ENCODE results near the gene VPS16.
"Not testable (repeated sequence)": the region's sequence is repeated elsewhere in the genome, so short reads cannot be mapped to it uniquely, and the experiment has no call there.

The VPS16 gene

DNA sequence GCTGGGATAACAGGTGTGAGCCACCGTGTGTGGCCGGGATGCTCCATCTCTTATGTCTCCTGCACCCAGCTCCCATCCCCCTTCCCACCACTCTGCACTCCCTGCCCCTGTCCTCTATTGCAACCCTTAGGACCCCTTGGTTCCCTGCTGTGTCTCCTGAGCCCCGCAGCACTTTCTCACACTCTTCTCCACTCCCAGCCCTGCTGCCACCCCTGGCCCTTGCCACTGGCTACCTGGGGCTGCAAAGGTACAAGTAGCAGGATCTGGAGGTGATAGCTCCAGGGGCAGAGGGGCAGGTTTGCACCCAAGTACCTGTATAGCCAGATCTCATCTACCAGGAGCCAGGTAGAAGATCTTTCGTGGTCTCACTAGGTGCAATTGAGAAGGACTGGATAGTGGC, 33.5 kb upstream of the VPS16 start:
- no peak for DNase-seq (ENCODE audit: low read depth in 2 of 2)

DNA sequence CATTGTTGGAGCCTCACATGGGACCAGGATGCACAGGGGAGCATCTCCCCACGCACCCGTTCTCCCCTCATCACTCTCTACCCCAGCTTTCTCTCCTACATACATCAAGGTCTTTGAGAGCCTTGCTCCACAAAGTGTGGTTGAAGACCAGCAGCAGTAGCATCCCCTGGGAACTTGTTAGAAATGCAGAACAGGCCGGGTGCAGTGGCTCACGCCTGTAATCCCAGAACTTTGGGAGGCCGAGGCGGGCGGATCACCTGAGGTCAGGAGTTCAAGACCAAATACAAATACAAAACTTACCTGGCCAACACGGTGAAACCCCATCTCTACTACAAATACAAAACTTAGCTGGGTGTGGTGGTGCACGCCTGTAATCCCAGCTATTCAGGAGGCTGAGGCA, 32.6 kb upstream of the VPS16 start:
- DNase-seq (ENCODE audit: low read depth in 2 of 2), result not testable (repeated sequence)

DNA sequence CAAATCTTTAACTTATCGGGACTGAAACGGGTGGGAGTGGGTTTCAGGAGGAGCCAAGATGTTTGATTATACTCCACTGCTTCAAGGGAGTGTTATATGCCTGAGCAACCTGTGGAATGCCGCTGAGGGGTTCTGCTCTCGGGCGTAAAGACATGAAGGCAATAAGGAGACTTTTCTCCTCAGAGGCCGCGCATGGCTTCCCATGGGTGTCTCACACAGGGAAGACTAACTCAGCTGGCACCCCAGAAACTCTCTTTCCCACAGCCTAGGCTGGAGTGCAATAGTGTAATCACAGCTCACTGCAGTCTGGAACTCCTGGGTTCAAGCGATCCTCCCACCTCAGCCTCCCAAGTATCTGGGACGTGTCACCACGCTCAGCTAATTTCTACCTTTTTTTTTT, 30.9 kb upstream of the VPS16 start:
- DNase-seq (ENCODE audit: low read depth in 2 of 2), result no peak

- no peak for DNase-seq (ENCODE audit: low read depth in 2 of 2)
These were observed 28.4 kb upstream of the VPS16 start for GRCh38 chr20:2812189-2812588.

DNA sequence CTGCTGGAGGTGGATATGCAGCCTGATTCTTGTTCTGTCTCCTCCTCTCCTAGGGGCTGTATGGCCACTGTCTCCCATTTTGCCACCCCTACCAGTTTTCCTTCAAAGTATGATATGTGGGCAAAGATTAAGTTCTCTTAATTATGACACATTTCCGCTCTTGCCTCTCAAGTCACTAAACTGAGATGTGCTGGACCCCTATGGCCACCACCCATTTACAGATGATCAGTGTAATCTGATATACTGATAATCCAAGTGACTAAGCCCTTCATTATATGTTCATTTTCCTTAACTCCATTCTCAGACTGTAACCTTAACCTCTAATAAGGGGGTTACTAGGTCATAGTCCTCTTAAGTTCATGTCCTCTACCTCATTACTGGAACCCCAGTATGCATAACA, 26.5 kb upstream of the VPS16 start:
- no peak for DNase-seq (ENCODE audit: low read depth in 2 of 2)

DNA sequence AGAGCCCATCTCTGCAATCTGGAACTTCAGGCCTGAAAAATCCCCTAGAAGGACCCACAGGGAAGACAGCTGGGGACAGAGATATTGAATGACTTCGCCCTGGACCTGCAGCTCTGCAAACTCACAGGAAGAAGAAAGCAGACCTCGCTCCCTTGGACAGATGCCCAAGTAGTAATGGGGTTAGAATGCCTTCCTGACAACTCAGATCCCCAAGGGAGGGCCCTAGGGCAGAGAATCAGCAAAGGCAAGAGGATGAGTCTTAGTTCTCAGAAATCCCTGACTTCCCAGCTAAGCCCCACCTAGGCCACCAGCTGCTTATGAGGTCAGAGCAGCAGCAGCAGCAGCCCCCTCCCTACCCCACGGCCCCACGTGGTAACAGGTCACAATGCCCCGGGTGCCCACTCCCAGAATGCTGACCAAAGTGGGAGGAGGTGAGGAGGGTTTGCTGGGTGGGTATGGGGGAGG, 25.9 kb upstream of the VPS16 start, which contains the start of gene C20orf141:
Gene C20orf141, plus strand, starts transcription at position 401 of the 465 bp plus-strand sequence. CDS start 198 bp downstream, outside the sequence.
- DNase-seq (ENCODE audit: low read depth in 2 of 2), result no peak

- DNase-seq (ENCODE audit: low read depth in 2 of 2), result no peak
These were observed 25.2 kb upstream of the VPS16 start for GRCh38 chr20:2815242-2815900.

DNA sequence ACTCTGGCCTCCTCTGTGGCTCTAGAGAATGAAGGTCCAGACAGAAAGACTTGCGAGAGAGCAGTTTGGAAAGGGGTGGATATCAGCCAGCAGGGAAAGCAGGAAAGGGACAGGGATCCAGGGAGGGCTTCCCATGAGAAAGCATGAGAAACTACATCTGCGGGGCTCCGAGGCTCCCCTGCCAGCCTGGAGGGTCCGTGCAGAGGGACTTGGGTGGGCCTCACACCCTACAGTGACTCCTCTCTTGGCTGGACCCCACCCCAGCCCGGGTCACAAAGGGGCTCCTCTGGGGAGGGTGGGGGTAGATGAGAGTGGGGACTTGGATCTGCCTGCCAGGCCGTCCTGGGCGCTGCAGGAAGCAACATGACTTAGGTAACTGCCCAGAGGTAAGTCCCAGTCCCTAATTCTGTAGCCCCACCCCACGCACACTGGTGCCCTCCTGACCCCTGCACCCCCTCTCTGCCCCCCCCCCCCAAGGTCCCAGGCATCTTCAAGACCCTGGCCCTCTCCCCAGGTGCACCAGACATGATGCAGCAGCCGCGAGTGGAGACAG, 24.4 kb upstream of the VPS16 start, which contains the start of gene TMEM239:
Gene TMEM239, plus strand, starts transcription at position 335 of the 553 bp plus-strand sequence. Its CDS starts 191 bp downstream, at position 526.
- DNase-seq (ENCODE audit: low read depth in 2 of 2), result no peak

- DNase-seq (ENCODE audit: low read depth in 2 of 2), result no peak
These were observed 23.8 kb upstream of the VPS16 start for GRCh38 chr20:2816583-2817340.

GRCh38 chr20:2817341-2817726, 23.2 kb upstream of the VPS16 start:
- DNase-seq (ENCODE audit: low read depth in 2 of 2), result no peak

GRCh38 chr20:2817891-2818595, 22.5 kb upstream of the VPS16 start:
- no peak for DNase-seq (ENCODE audit: low read depth in 2 of 2)

DNA sequence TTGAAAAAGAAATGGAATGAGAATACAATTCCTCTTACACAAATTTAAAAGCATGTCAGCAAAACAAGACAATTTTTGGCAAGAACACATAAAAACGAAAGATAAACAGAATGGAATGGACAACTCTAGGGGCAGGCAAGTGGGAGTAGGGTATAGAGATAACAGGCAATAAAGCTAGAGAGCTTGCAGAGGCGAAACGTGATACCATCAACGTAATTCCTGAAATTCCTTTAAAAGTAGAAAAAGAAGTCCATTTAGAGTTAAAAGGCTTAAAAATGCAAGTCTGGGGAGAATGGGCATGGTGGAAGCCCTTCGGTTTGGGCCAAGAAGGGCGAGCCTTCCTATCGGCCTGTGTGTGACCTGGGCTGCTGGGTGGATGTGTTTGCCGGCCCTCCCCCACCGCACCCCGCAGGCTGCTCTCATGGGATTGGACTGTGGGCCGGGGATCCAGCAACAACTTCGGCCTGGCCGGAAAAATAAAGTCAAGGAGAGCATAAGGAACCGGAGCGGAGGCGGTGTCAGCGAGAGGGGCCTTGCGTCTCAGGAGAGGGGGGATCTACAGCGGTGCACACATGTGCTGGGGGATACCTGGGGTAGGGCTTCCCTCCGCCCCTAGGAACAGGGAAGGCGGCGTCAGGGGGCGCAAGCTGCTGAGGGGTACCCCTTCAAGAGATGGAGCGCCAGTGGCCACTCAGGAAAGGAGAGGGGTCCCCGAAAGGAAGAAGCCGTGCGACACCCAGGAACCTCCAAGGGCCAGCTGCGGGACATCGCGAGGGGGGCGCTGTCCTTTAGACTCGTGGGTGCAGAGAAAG, 20.3 kb upstream of the VPS16 start:
- DNase-seq (ENCODE audit: low read depth in 2 of 2), result no peak

DNA sequence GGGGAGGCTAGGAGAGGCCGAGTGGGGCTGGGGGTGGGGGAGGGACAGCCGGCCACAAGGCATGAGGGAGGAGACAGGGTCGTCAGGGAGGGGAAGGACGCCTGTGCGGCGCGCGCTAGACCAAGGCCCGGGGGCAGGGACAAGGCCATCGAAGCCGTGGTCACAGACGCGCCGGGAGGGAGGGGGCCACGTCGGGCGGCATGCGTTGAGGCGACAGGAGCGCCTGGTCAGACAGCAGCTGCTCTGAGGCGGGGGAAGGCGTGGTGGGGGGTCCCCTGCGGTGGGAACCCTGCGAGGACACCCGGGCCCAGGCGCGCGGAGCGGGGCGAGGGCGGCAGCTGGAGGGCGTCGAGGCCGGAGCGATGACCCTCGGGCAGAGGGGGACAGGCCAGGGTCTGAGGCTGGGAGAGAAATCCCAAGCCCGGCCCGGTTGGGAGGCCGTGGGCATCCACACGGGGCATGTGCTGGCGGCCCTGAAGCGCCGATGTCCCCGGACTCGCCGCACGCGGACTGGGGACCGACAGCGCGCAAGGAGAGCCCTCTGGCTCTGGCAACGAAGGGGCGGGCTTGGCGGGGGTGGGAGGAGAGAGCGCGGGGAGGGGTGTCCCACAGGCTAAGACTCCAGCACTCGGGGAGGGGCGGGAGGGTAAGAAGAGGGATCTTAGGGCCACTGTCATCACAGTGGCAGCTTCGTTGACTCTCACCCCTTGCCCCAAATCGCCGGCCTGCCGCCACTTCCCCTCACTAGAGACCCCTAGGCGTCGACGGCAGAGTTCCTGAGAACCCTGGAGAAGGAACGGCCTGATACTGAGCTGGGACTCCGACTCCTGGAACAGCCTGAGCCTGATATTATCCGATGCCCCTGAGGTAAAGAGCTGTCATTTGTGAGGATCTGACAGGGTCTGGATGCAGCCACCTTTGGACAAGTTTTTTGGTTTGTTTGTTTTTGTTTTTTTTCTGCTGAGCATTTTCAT, 19.4 kb upstream of the VPS16 start:
- DNase-seq (ENCODE audit: low read depth in 2 of 2), result no peak

GRCh38 chr20:2822073-2822472, 18.5 kb upstream of the VPS16 start:
- no peak for DNase-seq (ENCODE audit: low read depth in 2 of 2)

- DNase-seq (ENCODE audit: low read depth in 2 of 2), result no peak
These were observed 14.8 kb upstream of the VPS16 start for GRCh38 chr20:2825761-2826160.

DNA sequence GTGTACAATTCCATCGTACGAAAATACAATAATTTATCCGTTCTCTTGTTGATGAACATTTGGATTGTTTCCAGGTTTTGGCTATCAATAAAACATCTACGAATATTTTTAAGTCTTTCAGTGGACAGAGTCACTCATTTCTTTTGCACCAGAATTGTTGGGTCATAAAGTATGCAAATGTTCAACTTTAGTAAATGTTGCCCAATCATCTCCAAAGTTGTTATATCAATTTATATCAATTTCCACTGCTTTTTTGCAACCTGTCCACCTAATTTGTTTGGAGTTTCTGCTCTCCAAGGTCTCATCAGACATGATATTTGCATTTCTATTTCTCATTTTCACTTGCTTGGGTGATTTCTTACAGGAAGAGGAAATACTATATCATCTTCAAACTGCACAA, 13.9 kb upstream of the VPS16 start:
- DNase-seq (ENCODE audit: low read depth in 2 of 2), result no peak

DNA sequence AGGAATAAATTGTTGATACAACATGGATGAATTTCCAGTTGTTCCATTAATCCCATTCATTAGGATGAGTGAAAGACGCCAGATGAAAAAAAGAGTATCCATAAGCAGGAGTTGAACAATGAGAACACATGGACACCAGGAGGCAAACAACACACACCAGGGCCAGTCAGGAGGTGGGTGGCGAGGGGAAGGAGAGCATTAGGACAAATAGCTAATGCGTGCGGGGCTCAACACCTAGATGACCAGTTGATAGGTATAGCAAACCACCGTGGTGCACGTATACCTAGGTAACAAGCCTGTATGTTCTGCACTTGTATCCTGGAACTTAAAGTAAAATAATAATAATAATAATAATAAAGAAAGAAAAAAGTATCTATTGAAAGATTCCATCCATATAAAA, 11.2 kb upstream of the VPS16 start:
- no peak for DNase-seq (ENCODE audit: low read depth in 2 of 2)

DNA sequence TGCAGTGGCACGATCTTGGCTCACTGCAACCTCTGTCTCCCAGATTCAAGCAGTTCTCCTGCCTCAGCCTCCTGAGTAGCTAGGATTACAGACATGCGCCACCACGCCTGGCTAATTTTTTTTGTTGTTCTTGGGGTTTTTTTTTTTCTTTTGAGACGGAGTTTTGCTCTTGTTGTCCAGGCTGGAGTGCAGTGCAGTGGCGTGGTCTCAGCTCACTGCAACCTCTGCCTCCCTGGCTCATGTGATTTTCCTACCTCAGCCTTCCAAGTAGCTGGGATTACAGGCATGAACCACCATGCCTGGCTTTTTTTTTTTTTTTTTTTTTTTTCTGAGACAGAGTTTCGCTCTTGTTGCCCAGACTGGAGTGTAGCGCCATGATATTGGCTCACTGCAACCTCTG, 9.3 kb upstream of the VPS16 start:
- DNase-seq (ENCODE audit: low read depth in 2 of 2), result not testable (repeated sequence)

GRCh38 chr20:2833761-2834160, 6.8 kb upstream of the VPS16 start:
- no peak for DNase-seq (ENCODE audit: low read depth in 2 of 2)

Data from activated CD8-positive, alpha-beta memory T cell treated with anti-CD3 and anti-CD28 coated beads for 4 hours (primary cell).